CD4-positive, CD25-positive, alpha-beta regulatory T cell (primary cell): ENCODE results near the gene RTN4RL1. TPM values are rescaled to one million over a fixed set of nuclear protein-coding genes. Genes with fewer than 3 reads are reported as not detected.
"Not testable (repeated sequence)": the region's sequence is repeated elsewhere in the genome, so short reads cannot be mapped to it uniquely, and the experiment has no call there.

Source experiments
- ATAC-seq, 2 donors: fragments of 150-1000 bp; cut with Tn5 transposase; one replicate each; pipeline ENCODE4 v1.10.0; 2021; ENCODE audit warnings: low read depth in 2 of 2, moderate number of reproducible peaks in 2 of 2, moderate library complexity in 1 of 2
- DNase-seq, 3 donors: peaks; one replicate each; pipeline versions ENCODE4 v3.0.0 to v3.0.0-alpha.2; 2012 to 2022; ENCODE audit warnings: mixed read lengths in 1 of 3
- H3K27ac ChIP-seq: one replicate; pipeline ENCODE4 v1.7.0; 2013; ENCODE audit warnings: mild to moderate bottlenecking, low read length; ENCODE audit not compliant: insufficient read depth, poor library complexity, severe bottlenecking
- H3K27me3 ChIP-seq: one replicate; pipeline ENCODE4 v1.7.0; 2013; ENCODE audit warnings: low read length; ENCODE audit not compliant: control insufficient read depth, insufficient read depth
- H3K36me3 ChIP-seq: one replicate; pipeline ENCODE4 v1.7.0; 2013; ENCODE audit warnings: mild to moderate bottlenecking, low read length, moderate library complexity; ENCODE audit not compliant: control insufficient read depth, insufficient read depth
- H3K4me1 ChIP-seq: 2 replicates; pipeline ENCODE4 v1.7.0; 2013; ENCODE audit warnings: mild to moderate bottlenecking, low read length; ENCODE audit not compliant: insufficient read depth, control insufficient read depth, poor library complexity, severe bottlenecking
- H3K4me3 ChIP-seq: one replicate; pipeline ENCODE4 v1.7.0; 2013; ENCODE audit warnings: low read depth, mild to moderate bottlenecking, low read length, moderate library complexity
- H3K9me3 ChIP-seq, 2 experiments: 1 replicate in 1 of 2; 2 replicates in 1 of 2; pipeline ENCODE4 v1.7.0; 2013; ENCODE audit warnings: low read length in 2 of 2, mild to moderate bottlenecking in 1 of 2, moderate library complexity in 1 of 2; ENCODE audit not compliant: control insufficient read depth in 2 of 2
- H3K27ac Mint-ChIP-seq, 3 donors: one replicate each; pipeline ENCODE4 v1.8.0; 2020 to 2022; ENCODE audit warnings: mild to moderate bottlenecking in 3 of 3, mixed read lengths in 3 of 3, moderate library complexity in 2 of 3
- H3K27me3 Mint-ChIP-seq: one replicate; pipeline ENCODE4 v1.8.0; 2022; ENCODE audit warnings: mild to moderate bottlenecking, mixed read lengths
- H3K36me3 Mint-ChIP-seq: one replicate; pipeline ENCODE4 v1.8.0; 2020; ENCODE audit warnings: mixed read lengths
- H3K4me1 Mint-ChIP-seq, 4 donors: one replicate each; pipeline ENCODE4 v1.8.0; 2020 to 2022; ENCODE audit warnings: mixed read lengths in 4 of 4, mild to moderate bottlenecking in 1 of 4
- H3K4me3 Mint-ChIP-seq, 4 donors: one replicate each; pipeline ENCODE4 v1.8.0; 2020 to 2022; ENCODE audit warnings: mild to moderate bottlenecking in 4 of 4, mixed read lengths in 4 of 4, moderate library complexity in 3 of 4
- H3K9me3 Mint-ChIP-seq, 7 donors: one replicate each; pipeline ENCODE4 v1.8.0; 2020 to 2022; ENCODE audit warnings: mixed read lengths in 7 of 7, mild to moderate bottlenecking in 3 of 7, moderate library complexity in 2 of 7
- polyA plus RNA-seq, 4 donors: library from polyadenylated mRNA; unstranded; fragments of 300-500 nt; fragmentation: Illumina TruSeq; gene quantifications; one replicate each; pipeline ENCODE4 v1.2.3, GENCODE V29; 2021
- total RNA-seq: library from RNA; stranded (reverse); gene quantifications from one replicate; pipeline ENCODE4 v1.2.3, GENCODE V29; 2022

RTN4RL1 gene
- total and polyA plus RNA-seq, 5 donors from 2014 or later: 0.14 to 0.35 (median 0.28) TPM; not detected in 2

DNA sequence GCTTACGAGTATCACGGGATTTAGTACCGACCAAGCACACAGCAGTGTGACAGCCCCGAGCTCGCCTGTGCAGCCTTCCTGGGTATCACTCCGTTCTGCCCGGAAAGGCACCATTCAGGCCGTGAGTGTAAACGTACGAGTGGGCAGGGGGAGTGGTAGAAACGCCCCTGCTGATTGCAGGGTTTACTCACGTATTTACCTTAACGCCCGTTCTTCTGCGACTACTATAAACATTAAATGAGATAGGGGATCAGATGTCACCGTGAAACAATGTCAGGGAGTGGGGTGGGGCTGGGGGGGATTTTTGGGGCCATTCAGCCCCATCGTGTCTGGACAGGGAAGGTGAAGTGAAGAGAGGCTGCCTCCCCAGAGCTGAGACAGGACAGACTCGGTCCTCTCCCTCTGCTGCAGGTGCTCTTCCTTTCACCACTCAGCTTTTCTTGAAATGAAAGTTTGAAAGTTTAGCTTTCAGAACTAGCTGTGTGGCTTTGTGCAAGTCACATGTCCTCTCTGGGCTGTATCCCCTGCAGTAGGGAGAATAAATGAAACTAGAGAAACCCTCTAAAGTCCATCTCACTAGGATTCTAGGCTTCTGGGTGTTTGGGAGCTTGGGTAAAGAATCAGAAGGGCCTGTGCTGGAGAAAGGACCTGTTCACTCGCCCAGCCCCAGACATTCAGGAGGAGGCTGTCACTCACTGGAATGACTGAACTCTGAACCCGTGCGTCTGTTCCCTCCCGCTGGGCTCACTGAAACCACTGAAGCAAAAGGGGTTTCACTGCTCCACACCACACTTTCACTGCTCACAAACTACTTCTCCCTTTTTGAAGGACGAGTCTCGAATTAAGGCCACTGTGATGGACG, 128.7 kb downstream of the RTN4RL1 start:
- no peaks in the 10 kb centered on the region for H3K9me3 Mint-ChIP-seq
- no peak overlapping the region for H3K27ac Mint-ChIP-seq
- no peak overlapping the region for H3K4me3 Mint-ChIP-seq
- no peaks in the 10 kb centered on the region for H3K27me3 Mint-ChIP-seq
- ATAC-seq (no peak), DNase-seq (no peak)
- Histone ChIP-seq H3K36me3 (peaks cover 62% of the 10 kb centered on the region), H3K27me3 (no peaks in the 10 kb centered on the region), H3K9me3 (no peaks in the 10 kb centered on the region), H3K4me1 (no peaks in the 10 kb centered on the region), H3K4me3 (no peak overlapping the region), H3K27ac (no peak overlapping the region)
- no peaks in the 10 kb centered on the region for H3K4me1 Mint-ChIP-seq
- H3K36me3 Mint-ChIP-seq: peaks cover 49% of the 10 kb centered on the region

DNA sequence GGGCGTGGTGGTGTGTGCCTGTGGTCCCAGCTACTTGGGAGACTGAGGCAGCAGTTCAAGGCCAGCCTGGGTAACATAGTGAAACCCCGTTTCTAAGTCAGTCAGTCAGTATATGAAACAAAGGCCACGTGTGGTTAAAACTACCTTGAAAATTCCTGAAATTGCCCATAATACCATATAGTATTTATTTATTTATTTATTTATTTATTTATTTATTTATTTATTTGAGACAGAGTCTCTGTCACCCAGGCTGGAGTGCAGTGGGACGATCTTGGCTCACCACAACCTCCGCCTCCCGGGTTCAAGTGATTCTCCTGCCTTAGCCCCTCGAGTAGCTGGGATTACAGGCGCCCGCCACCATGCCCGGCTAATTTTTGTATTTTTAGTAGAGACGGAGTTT, 129.7 kb downstream of the RTN4RL1 start:
- H3K36me3 Mint-ChIP-seq: peaks cover 55% of the 10 kb centered on the region
- H3K27ac Mint-ChIP-seq: not testable (repeated sequence)

DNA sequence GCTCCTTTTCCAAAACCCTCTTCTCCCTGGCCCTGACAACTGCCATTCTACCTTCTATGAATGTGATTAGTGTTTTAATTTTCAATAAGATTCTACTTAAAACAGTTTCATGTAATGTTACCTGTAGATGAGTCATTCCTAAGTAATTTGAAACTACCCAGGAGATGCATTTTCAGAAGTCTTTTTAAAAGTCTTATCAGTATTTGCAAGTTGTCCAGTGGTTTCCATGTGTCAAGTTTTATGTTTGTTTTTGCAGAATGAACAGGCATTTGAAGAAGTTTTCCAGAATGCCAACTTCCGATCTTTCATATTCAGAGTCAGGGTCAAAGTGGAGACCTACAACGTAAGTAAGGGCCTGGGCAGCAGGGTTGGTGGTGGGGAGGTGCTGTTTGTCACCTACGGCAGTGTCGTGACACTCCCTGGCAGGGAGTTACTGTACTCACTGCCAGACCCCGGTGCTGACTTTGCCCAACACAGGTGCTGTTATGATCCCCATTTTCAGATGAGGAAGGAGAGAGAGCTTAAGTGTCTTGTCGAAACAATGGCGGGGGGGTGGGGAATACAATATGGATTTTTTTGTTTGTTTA, 130.3 kb downstream of the RTN4RL1 start:
- peaks cover 55% of the 10 kb centered on the region for H3K36me3 Mint-ChIP-seq
- peak overlapping the region in 1 of 3 donors; percentile 61 for H3K27ac Mint-ChIP-seq
- no peaks in the 10 kb centered on the region for H3K27me3 ChIP-seq
- H3K36me3 ChIP-seq: peaks cover 75% of the 10 kb centered on the region
- H3K4me1 ChIP-seq: no peaks in the 10 kb centered on the region
- H3K4me3 Mint-ChIP-seq: no peak overlapping the region
- no peak for DNase-seq
- H3K4me3 ChIP-seq: no peak overlapping the region
- no peaks in the 10 kb centered on the region for H3K9me3 ChIP-seq
- no peaks in the 10 kb centered on the region for H3K27me3 Mint-ChIP-seq
- no peaks in the 10 kb centered on the region for H3K9me3 Mint-ChIP-seq
- H3K27ac ChIP-seq: no peak overlapping the region
- no peak for ATAC-seq
- H3K4me1 Mint-ChIP-seq: peaks cover 0 to 7% (median 0%) of the 10 kb centered on the region in 4 donors

More for the DNA sequence above, 129.7 kb downstream of the RTN4RL1 start:
- not testable (repeated sequence) for H3K4me3 ChIP-seq, DNase-seq, H3K27me3 Mint-ChIP-seq, H3K4me1 ChIP-seq, H3K4me3 Mint-ChIP-seq, H3K9me3 ChIP-seq, ATAC-seq, H3K27ac ChIP-seq, H3K27me3 ChIP-seq, H3K4me1 Mint-ChIP-seq, H3K9me3 Mint-ChIP-seq
- peaks cover 70% of the 10 kb centered on the region for H3K36me3 ChIP-seq

DNA sequence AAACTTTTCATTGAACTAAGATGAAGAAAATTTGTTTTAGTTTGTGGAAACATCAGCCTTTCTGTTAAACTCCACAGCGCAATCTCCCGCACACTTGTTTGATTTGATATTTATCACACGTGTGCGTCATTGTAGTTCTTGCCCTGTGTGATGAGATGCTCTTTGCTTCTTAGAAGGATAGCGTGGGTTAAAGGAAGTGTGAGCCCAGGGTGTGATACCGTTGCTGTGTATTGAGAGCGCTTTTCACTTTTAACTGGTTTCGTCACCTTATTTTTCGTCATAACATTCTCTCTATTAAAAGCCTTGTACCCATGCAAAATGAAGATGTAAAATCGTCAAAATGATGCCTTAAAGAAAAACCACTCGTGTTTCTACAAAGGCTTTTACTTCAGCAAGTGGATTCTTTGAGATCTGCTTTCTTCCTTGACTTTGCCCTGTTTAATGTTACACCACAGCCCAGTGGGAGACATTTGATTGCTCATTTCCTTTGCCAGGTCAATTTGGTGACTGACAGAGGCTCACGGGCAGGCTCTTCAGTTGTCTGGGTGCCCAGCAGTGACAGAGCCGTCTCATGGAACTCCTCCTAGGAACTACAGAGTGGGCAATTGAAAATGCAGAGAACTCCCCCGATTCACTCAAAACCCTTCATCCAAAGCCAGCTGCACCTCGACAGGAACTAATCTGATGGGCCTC, 134.2 kb downstream of the RTN4RL1 start:
- ATAC-seq (peak; percentile 86 to 92), DNase-seq (peak in 1 of 3 donors; percentile 54)
- Mint-ChIP-seq H3K27ac (peak overlapping the region in 2 of 3 donors; percentile 78 to 85), H3K9me3 (no peaks in the 10 kb centered on the region), H3K36me3 (peaks cover 50% of the 10 kb centered on the region), H3K4me3 (peak overlapping the region in 1 of 4 donors; percentile 47), H3K4me1 (peaks cover 0 to 8% (median 0%) of the 10 kb centered on the region in 4 donors), H3K27me3 (no peaks in the 10 kb centered on the region)
- Histone ChIP-seq H3K27me3 (no peaks in the 10 kb centered on the region), H3K4me3 (no peak overlapping the region), H3K4me1 (no peaks in the 10 kb centered on the region), H3K36me3 (peaks cover 72% of the 10 kb centered on the region), H3K9me3 (no peaks in the 10 kb centered on the region), H3K27ac (peak overlapping the region; percentile 52)

DNA sequence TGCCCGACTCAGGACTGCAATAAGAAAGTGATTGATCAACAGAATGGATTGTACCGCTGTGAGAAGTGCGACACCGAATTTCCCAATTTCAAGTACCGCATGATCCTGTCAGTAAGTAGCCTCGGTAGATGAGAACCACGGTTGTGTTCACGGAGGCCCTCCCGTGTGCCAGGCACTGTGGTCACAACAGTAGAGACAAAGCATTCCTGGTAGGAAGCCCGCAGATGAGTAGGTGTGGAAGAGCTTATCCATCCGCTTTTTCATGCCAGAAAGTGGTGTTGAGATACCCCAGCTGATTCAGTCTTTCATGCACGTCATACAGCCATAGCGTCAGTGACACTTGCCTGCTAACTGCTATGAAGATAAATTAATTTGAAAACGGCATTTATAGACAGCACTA, 136.4 kb downstream of the RTN4RL1 start:
- Histone ChIP-seq H3K4me3 (no peak overlapping the region), H3K9me3 (no peaks in the 10 kb centered on the region), H3K4me1 (no peaks in the 10 kb centered on the region), H3K36me3 (peaks cover 82% of the 10 kb centered on the region), H3K27ac (no peak overlapping the region), H3K27me3 (no peaks in the 10 kb centered on the region)
- H3K9me3 Mint-ChIP-seq: no peaks in the 10 kb centered on the region
- no peak overlapping the region for H3K4me3 Mint-ChIP-seq
- DNase-seq: no peak
- peak overlapping the region in 1 of 3 donors; percentile 51 for H3K27ac Mint-ChIP-seq
- H3K36me3 Mint-ChIP-seq: peaks cover 58% of the 10 kb centered on the region
- no peaks in the 10 kb centered on the region for H3K27me3 Mint-ChIP-seq
- peaks cover 0 to 8% (median 1%) of the 10 kb centered on the region in 4 donors for H3K4me1 Mint-ChIP-seq
- ATAC-seq: no peak

Other genes with a start within 250 kb of the RTN4RL1 start
- 25.8 TPM for gene SMYD4, start 195.4 kb downstream of the RTN4RL1 start, total RNA-seq
- gene SMYD4, start 195.4 kb downstream of the RTN4RL1 start, polyA plus RNA-seq: 10 to 100 TPM in 3 of 4 donors, 1 to 10 TPM in 1; 7.2 to 12.5 (median 12.2) TPM
- 66.3 TPM for gene RPA1, start 195.3 kb downstream of the RTN4RL1 start, total RNA-seq
- gene RPA1, start 195.3 kb downstream of the RTN4RL1 start, polyA plus RNA-seq: 10 to 100 TPM; 69.7 to 94.5 (median 81.7) TPM
- gene DPH1, start 4.8 kb upstream of the RTN4RL1 start, total RNA-seq: 70.0 TPM
- gene DPH1, start 4.8 kb upstream of the RTN4RL1 start, polyA plus RNA-seq: 10 to 100 TPM; 32.4 to 40.4 (median 36.4) TPM
- 30.8 TPM for gene OVCA2, start 16.7 kb upstream of the RTN4RL1 start, total RNA-seq
- 100 to 1,000 TPM in 1 of 4 donors, 10 to 100 TPM in 3; 64.3 to 106 (median 80.2) TPM for gene OVCA2, start 16.7 kb upstream of the RTN4RL1 start, polyA plus RNA-seq
- gene HIC1, start 29.8 kb upstream of the RTN4RL1 start, total RNA-seq: 1.3 TPM
- under 1 TPM in 3 of 4 donors, not detected in 1; 0.14 to 0.75 (median 0.54) TPM for gene HIC1, start 29.8 kb upstream of the RTN4RL1 start, polyA plus RNA-seq